Measurements from ENCODE around the gene ACSF3.
"Not testable (repeated sequence)": the region's sequence is repeated elsewhere in the genome, so short reads cannot be mapped to it uniquely, and the experiment has no call there.

Gene ACSF3

GRCh38 chr16:89074072-89074674 is 19.5 kb upstream of the ACSF3 start:
- not testable (repeated sequence) for DNase-seq

DNA sequence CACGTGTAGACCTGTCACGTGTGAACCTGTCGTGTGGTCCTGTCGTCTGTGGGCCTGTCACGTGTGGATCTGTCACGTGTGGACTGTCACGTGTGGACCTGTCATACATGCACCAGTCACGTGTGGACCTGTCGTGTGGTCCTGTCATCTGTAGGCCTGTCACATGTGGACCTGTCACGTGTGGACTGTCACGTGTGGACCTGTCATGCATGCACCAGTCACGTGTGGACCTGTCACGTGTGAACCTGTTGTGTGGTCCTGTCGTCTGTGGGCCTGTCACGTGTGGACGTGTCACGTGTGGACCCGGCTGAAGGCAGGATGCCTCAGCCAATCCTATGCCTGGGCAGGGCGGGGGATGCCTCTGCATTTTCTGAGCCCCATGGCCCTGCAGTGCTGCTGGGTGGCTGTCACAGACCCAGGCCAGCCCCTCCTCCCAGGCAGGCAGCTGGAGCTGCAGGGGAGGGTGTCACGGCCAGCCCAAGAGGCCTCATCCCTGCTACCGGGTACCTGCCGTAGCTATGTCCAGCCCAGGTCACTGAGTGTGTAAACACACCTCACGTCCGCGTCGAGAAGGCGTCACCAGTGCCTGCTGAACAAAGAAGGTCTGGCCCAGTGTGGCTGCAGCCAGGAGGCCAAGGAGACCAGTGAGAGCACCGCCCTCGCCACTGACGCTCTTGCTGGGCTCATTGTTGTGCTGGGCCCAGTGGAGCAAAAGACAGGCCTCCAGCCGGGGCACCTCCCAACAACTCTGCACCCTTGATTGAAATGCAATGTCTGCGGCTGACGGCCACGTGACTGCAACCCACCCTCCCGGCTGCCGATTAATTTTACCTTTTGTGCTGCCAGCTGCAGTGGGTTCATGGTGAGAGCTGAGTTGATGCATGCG is 18.6 kb upstream of the ACSF3 start:
- DNase-seq: no peak

DNA sequence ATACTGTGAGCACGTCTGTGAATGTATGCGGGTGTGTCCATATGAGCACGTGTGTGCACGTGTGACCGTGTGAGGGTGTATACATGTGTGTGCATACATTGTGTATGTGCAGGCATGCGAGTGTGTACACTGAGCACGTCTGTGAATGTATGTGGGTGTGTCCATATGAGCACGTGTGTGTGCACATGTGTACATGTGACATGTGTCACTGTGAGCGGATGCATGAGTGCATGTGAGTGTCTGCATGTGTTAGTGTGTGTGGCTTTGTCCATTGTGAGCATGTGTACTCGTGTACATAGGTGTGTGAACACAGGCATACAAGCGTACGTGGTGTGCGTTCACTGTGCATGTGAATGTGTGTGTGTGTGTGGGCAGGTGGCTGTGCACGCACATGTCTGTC is 17.5 kb upstream of the ACSF3 start:
- DNase-seq: no peak

DNA sequence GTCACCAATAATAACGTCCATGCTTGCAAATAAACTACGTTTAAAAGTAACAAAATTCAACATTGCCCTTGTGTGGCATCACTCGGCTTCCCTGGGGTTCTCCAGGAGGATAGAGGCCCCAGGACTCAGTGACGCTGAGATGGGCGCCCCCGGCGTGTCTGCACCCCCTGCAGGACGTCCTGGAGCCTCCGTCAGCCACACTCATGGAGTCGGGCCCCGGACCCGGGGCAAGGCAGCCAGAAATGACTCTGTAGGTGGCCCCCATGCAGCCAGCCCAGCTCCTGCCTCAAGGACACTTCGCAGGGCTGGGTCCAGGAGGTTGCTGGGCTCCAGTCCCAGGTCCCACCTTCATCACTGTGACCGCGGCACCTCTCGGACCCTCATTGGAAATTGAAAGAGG is 16.6 kb upstream of the ACSF3 start:
- DNase-seq: no peak

DNA sequence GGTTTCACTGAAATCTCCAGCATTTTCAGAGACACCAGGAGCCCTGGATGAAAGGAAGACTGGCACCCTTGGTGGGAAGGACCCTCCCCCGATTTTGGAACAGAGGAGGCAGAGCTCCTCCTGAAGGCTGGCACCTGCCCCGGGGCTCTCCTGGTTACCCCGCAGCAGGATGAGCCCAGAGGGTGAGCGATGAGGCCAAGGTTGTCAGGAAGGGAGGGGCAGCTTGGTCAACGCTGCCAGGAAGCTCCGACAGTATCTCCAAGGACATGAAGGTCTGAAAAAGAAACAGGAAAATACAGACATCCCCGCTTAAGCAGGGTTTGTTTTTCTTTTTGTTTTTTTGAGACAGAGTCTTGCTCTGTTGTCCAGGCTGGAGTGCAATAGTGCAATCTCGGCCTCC is 15.5 kb upstream of the ACSF3 start:
- no peak for DNase-seq

GRCh38 chr16:89079434-89079980 is 14.1 kb upstream of the ACSF3 start:
- no peak for DNase-seq

GRCh38 chr16:89080196-89080853 is 13.3 kb upstream of the ACSF3 start:
- peak; percentile 69 for DNase-seq

DNA sequence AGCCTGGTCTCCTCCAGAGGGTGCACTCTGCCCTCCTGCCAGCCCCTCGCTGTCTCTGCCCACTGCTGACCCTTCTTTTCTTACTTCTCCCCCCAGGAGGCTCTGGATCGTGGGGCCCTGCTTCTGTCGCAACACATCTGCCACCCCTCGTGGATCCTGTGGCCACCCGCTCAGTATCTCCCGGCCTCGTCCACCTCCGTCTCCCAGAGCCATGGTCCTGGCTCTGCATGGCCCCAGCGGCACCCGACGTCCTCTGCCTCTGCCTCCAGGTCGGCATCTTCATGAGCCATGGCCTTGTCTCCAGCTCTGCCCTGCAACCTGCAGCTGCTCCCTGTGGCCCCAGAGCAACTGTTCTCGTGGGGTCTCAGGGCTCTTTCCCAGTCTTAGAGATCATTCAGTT is 12.1 kb upstream of the ACSF3 start:
- no peak for DNase-seq

GRCh38 chr16:89084411-89084810 is 9.2 kb upstream of the ACSF3 start:
- DNase-seq: no peak

- no peak for DNase-seq
These were observed 8.6 kb upstream of the ACSF3 start for GRCh38 chr16:89084814-89085612.

DNA sequence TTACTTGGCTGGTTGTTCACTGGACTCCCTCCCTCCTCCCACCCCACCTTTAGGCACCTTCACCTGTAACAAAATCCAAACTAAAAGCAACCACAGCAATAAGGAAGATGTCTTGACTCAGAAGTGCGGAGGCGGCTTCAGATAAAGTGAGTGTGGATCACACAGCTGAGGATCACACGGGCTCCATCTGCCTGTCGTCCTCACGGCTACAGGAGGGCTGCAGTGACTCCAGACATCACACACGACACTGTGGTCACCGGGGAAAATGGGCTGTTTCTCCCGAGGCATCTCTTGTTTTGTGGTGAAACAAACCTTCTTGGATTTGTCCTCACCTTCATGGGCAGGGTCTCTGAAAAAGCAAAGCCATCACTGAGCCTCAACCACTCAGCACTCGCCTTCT is 7.9 kb upstream of the ACSF3 start:
- no peak for DNase-seq

- no peak for DNase-seq
These were observed 5.6 kb upstream of the ACSF3 start for GRCh38 chr16:89087922-89088497.

DNA sequence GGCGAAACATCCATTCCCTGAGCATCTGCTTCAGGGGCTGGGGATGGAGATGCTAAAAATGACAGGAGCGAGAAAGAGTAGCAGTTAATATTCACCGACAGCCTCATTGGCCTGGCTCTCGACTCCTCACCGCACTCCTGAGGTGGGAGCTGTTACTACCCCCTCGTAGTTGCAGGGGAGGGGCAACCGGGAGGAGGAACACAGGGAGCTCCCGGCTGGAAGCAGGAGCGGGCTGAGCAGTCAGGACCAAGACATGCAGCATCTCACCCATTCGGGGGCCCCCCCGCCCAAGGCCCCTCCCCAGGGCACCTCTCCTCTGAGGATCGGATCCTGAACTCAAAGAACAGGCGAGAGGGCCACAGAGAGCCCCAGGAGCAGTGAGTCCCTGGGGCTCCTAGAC is 4.5 kb upstream of the ACSF3 start:
- no peak for DNase-seq

DNA sequence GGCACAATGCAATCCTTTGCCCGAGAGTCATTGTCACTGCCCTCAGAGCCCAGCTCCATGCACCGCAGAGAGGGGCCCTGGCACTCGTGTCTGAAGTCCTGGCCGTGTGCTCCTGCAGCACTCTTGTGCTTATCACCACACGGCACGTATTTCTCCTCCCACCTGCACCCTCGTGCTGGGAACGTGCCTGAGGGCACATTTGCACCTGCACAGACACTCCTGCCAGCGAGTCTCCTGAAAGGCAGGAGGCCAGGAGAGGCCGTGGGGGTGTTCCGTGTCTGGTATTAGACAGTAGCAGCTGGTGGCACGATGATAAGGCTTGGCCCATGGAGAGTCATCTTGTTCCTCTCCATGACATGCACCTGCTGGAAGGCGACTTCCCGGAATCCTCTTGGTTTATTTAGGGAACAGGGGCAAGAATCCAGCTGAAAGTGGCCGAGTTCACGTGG is 3.4 kb upstream of the ACSF3 start:
- DNase-seq: no peak

- no peak for DNase-seq
These were observed 2.8 kb upstream of the ACSF3 start for GRCh38 chr16:89090669-89091426.

GRCh38 chr16:89092013-89092412 is 1.6 kb upstream of the ACSF3 start:
- no peak for DNase-seq

DNA sequence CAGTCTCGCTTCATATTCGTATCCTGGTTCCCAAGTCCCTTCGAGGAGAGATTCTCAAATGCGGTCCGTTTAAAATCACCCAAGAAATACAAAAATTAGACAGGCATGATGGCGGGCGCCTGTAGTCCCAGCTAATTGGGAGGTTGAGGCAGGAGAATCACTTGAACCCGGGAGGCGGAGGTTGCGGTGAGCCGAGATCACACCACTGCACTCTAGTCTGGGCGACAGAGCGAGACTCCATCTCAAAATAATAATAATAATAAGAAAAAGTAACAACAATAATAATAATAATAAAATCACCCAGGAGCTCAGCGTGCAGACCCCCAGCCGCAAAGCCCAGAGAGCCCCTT is 425 bp upstream of the ACSF3 start:
- not testable (repeated sequence) for DNase-seq

- DNase-seq: no peak
These were observed 714 bp downstream of the ACSF3 start for GRCh38 chr16:89094252-89094879.

DNA sequence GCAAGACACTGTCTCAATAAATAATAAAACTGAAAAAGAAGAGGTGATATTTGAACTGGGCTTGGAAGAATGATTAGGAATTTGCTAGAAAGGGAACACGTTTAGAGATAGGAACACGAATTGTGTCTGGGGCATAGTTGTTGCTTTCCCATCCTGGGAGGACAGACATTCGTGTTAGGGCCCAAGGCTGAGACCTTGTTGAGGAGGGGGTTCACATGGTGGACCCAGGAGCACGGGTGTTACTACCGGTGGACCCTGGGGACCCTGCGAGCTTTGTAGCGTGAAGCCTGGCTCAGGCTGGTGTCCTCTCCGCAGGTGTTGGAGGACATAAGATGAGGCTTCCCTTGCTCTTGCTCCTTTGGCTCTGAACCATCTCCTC is 1.2 kb downstream of the ACSF3 start:
- no peak for DNase-seq

- DNase-seq: no peak
These were observed 1.9 kb downstream of the ACSF3 start for GRCh38 chr16:89095491-89095951.
